SH-SY5Y (cell line): ENCODE results near the gene CAV1.

ENCODE experiments used
- GATA2 ChIP-seq: IDR thresholded peaks from 2 replicates; pipeline ENCODE4 v1.6.1; 2011; ENCODE audit warnings: mild to moderate bottlenecking, low read depth, low read length
- GATA3 ChIP-seq: IDR thresholded peaks from 2 replicates; pipeline ENCODE4 v1.6.1; 2011; ENCODE audit warnings: low read depth, mild to moderate bottlenecking, low read length, moderate library complexity

DNA sequence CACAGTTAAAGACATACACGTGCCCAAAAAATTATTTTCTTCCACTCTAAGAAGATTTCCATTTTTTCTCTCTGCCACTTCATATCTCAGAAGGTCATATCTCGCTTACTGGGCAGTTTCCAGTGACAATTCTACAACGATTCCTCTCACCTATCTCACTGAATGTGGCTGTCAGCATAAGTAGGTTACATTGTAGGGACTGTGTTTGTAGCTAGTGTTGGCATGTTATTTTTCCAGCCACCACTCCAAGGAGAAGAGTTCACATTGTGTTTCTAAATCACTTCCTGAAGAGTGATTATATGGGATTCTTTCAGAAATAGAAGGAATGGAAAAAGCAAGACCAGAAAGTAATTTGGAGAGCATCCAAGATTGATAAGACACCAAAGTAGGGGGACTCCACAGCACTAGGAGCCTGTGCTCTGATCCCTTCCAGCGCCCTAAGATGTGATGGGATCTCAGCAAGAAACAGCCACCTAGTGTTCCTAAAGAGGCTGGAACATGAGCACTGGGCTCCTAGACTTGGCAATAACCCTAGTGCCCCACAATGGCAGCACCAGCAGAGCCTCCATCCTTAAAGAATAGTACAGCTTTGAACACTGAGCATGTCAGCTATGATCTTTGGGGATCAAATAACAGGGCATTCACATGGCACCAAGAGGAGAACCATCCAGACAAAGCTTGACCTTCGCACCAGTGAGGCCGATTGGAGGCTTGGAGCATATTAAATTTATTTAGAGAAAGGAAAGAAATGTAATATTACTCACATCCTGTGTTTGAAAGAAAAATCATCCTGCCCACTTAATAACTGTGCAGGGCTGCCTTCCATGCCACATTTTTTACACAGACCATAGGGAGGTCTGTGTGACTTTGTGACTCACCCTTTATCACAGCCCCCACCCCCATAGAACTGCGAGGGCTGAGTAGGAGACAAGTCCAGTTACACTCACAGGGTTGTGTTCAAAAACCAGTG is 51.8 kb downstream of the CAV1 start:
- TF ChIP-seq GATA2 (no peak), GATA3 (no peak)
